H9 (cell line): Measurements from ENCODE around the gene IGFL4. TPM values are rescaled to one million over a fixed set of nuclear protein-coding genes. Genes with fewer than 3 reads are reported as not detected.
A peak's percentile ranks its signal among the peaks of the same experiment; 100 is the strongest.

Experiments
- DNase-seq: peaks from one replicate; pipeline ENCODE4 v3.0.0-alpha.2; 2017
- H2AFZ ChIP-seq: one replicate; pipeline ENCODE4 v1.6.1; 2013; ENCODE audit warnings: mild to moderate bottlenecking, low read length, control low read depth, moderate library complexity
- H2AK5ac ChIP-seq: 2 replicates; pipeline ENCODE4 v1.6.1; 2013; ENCODE audit warnings: low read length, control low read depth, mixed read lengths; ENCODE audit not compliant: insufficient read length
- H2BK120ac ChIP-seq: one replicate; pipeline ENCODE4 v1.6.1; 2013; ENCODE audit warnings: low read depth, mild to moderate bottlenecking, low read length, control low read depth, inconsistent platforms; ENCODE audit not compliant: poor library complexity, severe bottlenecking
- H2BK12ac ChIP-seq: 2 replicates; pipeline ENCODE4 v1.6.1; 2013; ENCODE audit warnings: low read length, control low read depth, mixed read lengths, low read depth; ENCODE audit not compliant: insufficient read length
- H2BK15ac ChIP-seq: 2 replicates; pipeline ENCODE4 v1.6.1; 2013; ENCODE audit warnings: low read depth, low read length, control low read depth
- H2BK20ac ChIP-seq: one replicate; pipeline ENCODE4 v1.6.1; 2013; ENCODE audit warnings: low read depth, mild to moderate bottlenecking, low read length, control low read depth, inconsistent platforms; ENCODE audit not compliant: poor library complexity, severe bottlenecking
- H2BK5ac ChIP-seq: 2 replicates; pipeline ENCODE4 v1.6.1; 2013; ENCODE audit warnings: low read length, control low read depth, mixed read lengths; ENCODE audit not compliant: insufficient read length
- H3K14ac ChIP-seq: 2 replicates; pipeline ENCODE4 v1.6.1; 2013; ENCODE audit warnings: low read length, control low read depth; ENCODE audit not compliant: insufficient read depth
- H3K18ac ChIP-seq: 2 replicates; pipeline ENCODE4 v1.6.1; 2013; ENCODE audit warnings: low read depth, mild to moderate bottlenecking, mixed read lengths, low read length, control low read depth; ENCODE audit not compliant: insufficient read length
- H3K23ac ChIP-seq: 2 replicates; pipeline ENCODE4 v1.6.1; 2013; ENCODE audit warnings: low read length, control low read depth, mixed read lengths, low read depth; ENCODE audit not compliant: insufficient read length
- H3K23me2 ChIP-seq: 2 replicates; pipeline ENCODE4 v1.6.1; 2013; ENCODE audit warnings: low read depth, mild to moderate bottlenecking, mixed read lengths, low read length, control low read depth; ENCODE audit not compliant: insufficient read length, poor library complexity, severe bottlenecking
- H3K27ac ChIP-seq: 2 replicates; pipeline ENCODE4 v1.5.1; 2013; ENCODE audit warnings: low read length, control low read depth, mixed read lengths, low read depth; ENCODE audit not compliant: insufficient read length
- H3K27me3 ChIP-seq: 2 replicates; pipeline ENCODE4 v1.6.1; 2013; ENCODE audit warnings: low read length, control low read depth, inconsistent platforms; ENCODE audit not compliant: insufficient read depth
- H3K4ac ChIP-seq: 2 replicates; pipeline ENCODE4 v1.6.1; 2013; ENCODE audit warnings: low read depth, mild to moderate bottlenecking, control low read depth, inconsistent platforms, low read length, moderate library complexity
- H3K4me1 ChIP-seq: 2 replicates; pipeline ENCODE4 v1.6.1; 2013; ENCODE audit warnings: low read length, control low read depth, inconsistent platforms; ENCODE audit not compliant: insufficient read depth
- H3K4me2 ChIP-seq: 2 replicates; pipeline ENCODE4 v1.6.1; 2013; ENCODE audit warnings: low read length, control low read depth, mixed read lengths; ENCODE audit not compliant: insufficient read length, insufficient read depth
- H3K56ac ChIP-seq: 2 replicates; pipeline ENCODE4 v1.6.1; 2013; ENCODE audit warnings: low read depth, mild to moderate bottlenecking, mixed read lengths, low read length, control low read depth; ENCODE audit not compliant: insufficient read length
- H3K79me1 ChIP-seq: 2 replicates; pipeline ENCODE4 v1.6.1; 2013; ENCODE audit warnings: low read depth, mild to moderate bottlenecking, moderate library complexity, low read length, control low read depth, inconsistent platforms; ENCODE audit not compliant: insufficient read depth, poor library complexity, severe bottlenecking
- H3K79me2 ChIP-seq: 2 replicates; pipeline ENCODE4 v1.6.1; 2013; ENCODE audit warnings: low read length, control low read depth, inconsistent platforms; ENCODE audit not compliant: insufficient read depth
- H3K9ac ChIP-seq: 2 replicates; pipeline ENCODE4 v1.6.1; 2013; ENCODE audit warnings: low read length, control low read depth, mixed read lengths; ENCODE audit not compliant: insufficient read length; ENCODE audit errors: extremely low read depth
- H3K9me3 ChIP-seq: one replicate; pipeline ENCODE4 v1.6.1; 2013; ENCODE audit warnings: low read depth, low read length, inconsistent platforms; ENCODE audit not compliant: control insufficient read depth
- H3T11ph ChIP-seq: one replicate; pipeline ENCODE4 v1.6.1; 2013; ENCODE audit warnings: mild to moderate bottlenecking, low read length, control low read depth, inconsistent platforms
- H4K20me1 ChIP-seq: one replicate; pipeline ENCODE4 v1.6.1; 2013; ENCODE audit not compliant: control insufficient read depth, insufficient read length, insufficient read depth
- H4K5ac ChIP-seq: 2 replicates; pipeline ENCODE4 v1.6.1; 2013; ENCODE audit warnings: low read depth, mild to moderate bottlenecking, mixed read lengths, low read length, control low read depth; ENCODE audit not compliant: insufficient read length
- H4K8ac ChIP-seq: replicated peaks from 2 replicates; pipeline ENCODE4 v1.6.1; 2013; ENCODE audit warnings: low read length, control low read depth, mixed read lengths, low read depth; ENCODE audit not compliant: insufficient read length
- H4K91ac ChIP-seq: 2 replicates; pipeline ENCODE4 v1.6.1; 2013; ENCODE audit warnings: low read depth, mild to moderate bottlenecking, moderate library complexity, mixed read lengths, low read length, control low read depth; ENCODE audit not compliant: insufficient read length
- H3K27ac Mint-ChIP-seq, 3 experiments: 2 replicates in 2 of 3; 3 replicates in 1 of 3; pipeline ENCODE4 v1.8.0; 2020 to 2021; ENCODE audit warnings: mixed read lengths in 3 of 3, mild to moderate bottlenecking in 1 of 3, moderate library complexity in 1 of 3
- H3K27me3 Mint-ChIP-seq: 2 replicates; pipeline ENCODE4 v1.8.0; 2021; ENCODE audit warnings: low read depth, mild to moderate bottlenecking, moderate library complexity, mixed read lengths
- H3K36me3 Mint-ChIP-seq, 3 experiments: 2 replicates in 2 of 3; 3 replicates in 1 of 3; pipeline ENCODE4 v1.8.0; 2020 to 2021; ENCODE audit warnings: low read depth in 3 of 3, mixed read lengths in 3 of 3; ENCODE audit not compliant: insufficient read depth in 1 of 3
- H3K4me1 Mint-ChIP-seq, 2 experiments: 2 replicates each; pipeline ENCODE4 v1.8.0; 2020; ENCODE audit warnings: mixed read lengths in 2 of 2
- H3K4me3 Mint-ChIP-seq, 2 experiments: 2 replicates in 1 of 2; 3 replicates in 1 of 2; pipeline ENCODE4 v1.8.0; 2020 to 2021; ENCODE audit warnings: mild to moderate bottlenecking in 2 of 2, mixed read lengths in 2 of 2, moderate library complexity in 1 of 2
- H3K9me3 Mint-ChIP-seq, 2 experiments: 2 replicates in 1 of 2; 3 replicates in 1 of 2; pipeline ENCODE4 v1.8.0; 2020; ENCODE audit warnings: mild to moderate bottlenecking in 2 of 2, mixed read lengths in 2 of 2, moderate library complexity in 1 of 2
- WGBS: extraction: QIAGEN DNeasy Blood & Tissue Kit; methylation state at CpG from one replicate; pipeline ENCODE4 v1.1.7; 2013; ENCODE audit warnings: missing lambda C conversion rate, low lambda C conversion rate, mixed read lengths; ENCODE audit not compliant: insufficient read length; ENCODE audit errors: extremely low coverage; 5-methylcytosine and 5-hydroxymethylcytosine counted together
- total RNA-seq: library from RNA; stranded (reverse); gene quantifications from 2 replicates; pipeline ENCODE4 v1.2.1, GENCODE V29; 2021
- TF ChIP-seq, protein P1 (sequence below): fragments of 200-600 bp; sonication (generic); conservative IDR thresholded peaks from 3 replicates; pipeline ENCODE4 v1.8.0; 2021; ENCODE audit warnings: antibody characterized with exemption, mild to moderate bottlenecking

IGFL4 gene
- total RNA-seq, 1 experiment from 2014 or later, result 0.33 TPM

GRCh38 chr19:46014534-46014933, 26.3 kb downstream of the IGFL4 start:
- peak overlapping the region; percentile 99 for H3K4me2 ChIP-seq
- Mint-ChIP-seq H3K27ac (no peak overlapping the region), H3K27me3 (peaks cover 25% of the 10 kb centered on the region), H3K4me1 (peaks cover 16 to 23% of the 10 kb centered on the region in 2 experiments), H3K9me3 (no peaks in the 10 kb centered on the region; a peak in 1 of 5 replicates), H3K4me3 (peak overlapping the region; percentile 62 to 82), H3K36me3 (peaks cover 4 to 20% (median 6%) of the 10 kb centered on the region in 3 experiments)
- no peak overlapping the region for H4K8ac ChIP-seq
- H2BK5ac ChIP-seq, result no peak overlapping the region
- H2AFZ ChIP-seq, result no peak overlapping the region
- no peak overlapping the region for H3T11ph ChIP-seq
- H3K27ac ChIP-seq, result no peak overlapping the region
- no peak overlapping the region for H2BK120ac ChIP-seq
- no CpG with 5 or more reads among the region's 8 CpGs for WGBS
- no peaks in the 10 kb centered on the region for H3K79me1 ChIP-seq
- TF ChIP-seq, protein P1, sequence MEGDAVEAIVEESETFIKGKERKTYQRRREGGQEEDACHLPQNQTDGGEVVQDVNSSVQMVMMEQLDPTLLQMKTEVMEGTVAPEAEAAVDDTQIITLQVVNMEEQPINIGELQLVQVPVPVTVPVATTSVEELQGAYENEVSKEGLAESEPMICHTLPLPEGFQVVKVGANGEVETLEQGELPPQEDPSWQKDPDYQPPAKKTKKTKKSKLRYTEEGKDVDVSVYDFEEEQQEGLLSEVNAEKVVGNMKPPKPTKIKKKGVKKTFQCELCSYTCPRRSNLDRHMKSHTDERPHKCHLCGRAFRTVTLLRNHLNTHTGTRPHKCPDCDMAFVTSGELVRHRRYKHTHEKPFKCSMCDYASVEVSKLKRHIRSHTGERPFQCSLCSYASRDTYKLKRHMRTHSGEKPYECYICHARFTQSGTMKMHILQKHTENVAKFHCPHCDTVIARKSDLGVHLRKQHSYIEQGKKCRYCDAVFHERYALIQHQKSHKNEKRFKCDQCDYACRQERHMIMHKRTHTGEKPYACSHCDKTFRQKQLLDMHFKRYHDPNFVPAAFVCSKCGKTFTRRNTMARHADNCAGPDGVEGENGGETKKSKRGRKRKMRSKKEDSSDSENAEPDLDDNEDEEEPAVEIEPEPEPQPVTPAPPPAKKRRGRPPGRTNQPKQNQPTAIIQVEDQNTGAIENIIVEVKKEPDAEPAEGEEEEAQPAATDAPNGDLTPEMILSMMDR, result no peak
- no peak overlapping the region for H3K56ac ChIP-seq
- H3K18ac ChIP-seq, result no peak overlapping the region
- no peak overlapping the region; the same call in 1 of the 2 replicates for H3K14ac ChIP-seq
- no peak overlapping the region for H3K23ac ChIP-seq
- H2BK15ac ChIP-seq, result no peak overlapping the region
- DNase-seq, result no peak
- H3K9me3 ChIP-seq, result no peaks in the 10 kb centered on the region
- no peak overlapping the region for H4K5ac ChIP-seq
- H3K27me3 ChIP-seq, result peaks cover 7% of the 10 kb centered on the region; the same call in 1 of the 2 replicates
- H4K20me1 ChIP-seq, result no peaks in the 10 kb centered on the region
- no peak overlapping the region for H3K9ac ChIP-seq
- no peak overlapping the region for H3K4ac ChIP-seq
- no peak overlapping the region for H2BK20ac ChIP-seq
- no peak overlapping the region for H2AK5ac ChIP-seq
- H2BK12ac ChIP-seq, result no peak overlapping the region
- no peaks in the 10 kb centered on the region for H3K4me1 ChIP-seq
- no peak overlapping the region for H4K91ac ChIP-seq
- H3K23me2 ChIP-seq, result peaks cover 17% of the 10 kb centered on the region
- no peaks in the 10 kb centered on the region for H3K79me2 ChIP-seq
